Measurements from ENCODE around the gene TRIOBP. TPM values are rescaled to one million over a fixed set of nuclear protein-coding genes. Genes with fewer than 3 reads are reported as not detected.
"Not testable (repeated sequence)": the region's sequence is repeated elsewhere in the genome, so short reads cannot be mapped to it uniquely, and the experiment has no call there.

The TRIOBP gene
- total RNA-seq, 2 donors from 2014 or later, result 17.4 to 26.0 TPM

- not testable (repeated sequence) for DNase-seq (ENCODE audit: low spot score in 2 of 2); H3K27ac Mint-ChIP-seq; H3K9me3 Mint-ChIP-seq; H3K36me3 Mint-ChIP-seq; ATAC-seq
Observed at GRCh38 chr22:37797259-37797658, 100.4 kb downstream of the TRIOBP start.

- DNase-seq (ENCODE audit: low spot score in 2 of 2) (no peak), ATAC-seq (no peak)
- H3K27ac Mint-ChIP-seq, result no peak overlapping the region
- H3K36me3 Mint-ChIP-seq, result no peaks in the 10 kb centered on the region
- H3K9me3 Mint-ChIP-seq, result no peaks in the 10 kb centered on the region
Observed at GRCh38 chr22:37797874-37798500, 101.1 kb downstream of the TRIOBP start.

DNA sequence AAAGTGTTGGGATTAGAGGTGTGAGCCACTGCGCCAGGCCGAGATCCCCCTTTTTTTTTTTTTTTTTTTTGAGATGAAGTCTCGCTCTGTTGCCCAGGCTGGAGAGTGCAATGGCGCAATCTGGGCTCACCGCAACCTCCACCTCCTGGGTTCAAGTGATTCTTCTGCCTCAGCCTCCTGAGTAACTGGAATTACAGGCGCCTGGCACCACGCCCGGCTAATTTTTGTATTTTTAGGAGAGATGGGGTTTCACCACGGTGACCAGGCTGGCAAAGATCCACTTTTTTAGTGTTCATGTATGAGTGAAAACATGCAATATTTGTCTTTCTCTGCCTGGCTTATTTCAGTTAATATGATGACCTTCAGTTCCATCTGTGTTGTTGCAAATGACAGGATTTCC is 103.1 kb downstream of the TRIOBP start:
- not testable (repeated sequence) for ATAC-seq; H3K27ac Mint-ChIP-seq; DNase-seq (ENCODE audit: low spot score in 2 of 2); H3K36me3 Mint-ChIP-seq; H3K9me3 Mint-ChIP-seq

DNA sequence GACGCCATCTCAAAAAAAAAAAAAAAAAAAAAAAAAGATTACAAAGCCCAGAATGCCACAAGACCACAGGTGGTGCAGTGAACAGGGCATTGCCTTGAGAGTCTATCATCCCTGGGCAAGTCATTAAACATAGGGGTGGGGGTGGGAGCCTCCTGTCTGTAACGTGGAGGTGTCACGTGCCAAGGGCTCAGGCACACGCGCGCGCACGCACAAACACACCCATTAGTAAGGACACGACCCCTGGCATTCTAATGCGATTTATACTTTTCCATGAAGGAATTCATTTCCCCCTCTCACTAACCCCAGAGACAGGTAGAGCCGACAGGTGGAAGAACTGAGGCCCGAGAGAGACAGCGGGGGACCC is 105.1 kb downstream of the TRIOBP start:
- Mint-ChIP-seq H3K36me3 (peaks cover 0 to 11% of the 10 kb centered on the region in 2 donors), H3K9me3 (no peaks in the 10 kb centered on the region), H3K27ac (no peak overlapping the region)
- DNase-seq (ENCODE audit: low spot score in 2 of 2), result no peak
- ATAC-seq, result no peak

GRCh38 chr22:37802310-37803194 is 105.7 kb downstream of the TRIOBP start:
- DNase-seq (ENCODE audit: low spot score in 2 of 2) (peak in 1 of 2 donors; percentile 20), ATAC-seq (peak; percentile 24 to 51)
- peaks cover 0 to 11% of the 10 kb centered on the region in 2 donors for H3K36me3 Mint-ChIP-seq
- H3K27ac Mint-ChIP-seq, result no peak overlapping the region
- no peaks in the 10 kb centered on the region for H3K9me3 Mint-ChIP-seq

GRCh38 chr22:37803195-37803638 is 106.4 kb downstream of the TRIOBP start:
- Mint-ChIP-seq H3K9me3 (no peaks in the 10 kb centered on the region), H3K27ac (no peak overlapping the region), H3K36me3 (peaks cover 0 to 11% of the 10 kb centered on the region in 2 donors)
- no peak for ATAC-seq
- DNase-seq (ENCODE audit: low spot score in 2 of 2), result no peak

- peaks cover 0 to 11% of the 10 kb centered on the region in 2 donors for H3K36me3 Mint-ChIP-seq
- DNase-seq (ENCODE audit: low spot score in 2 of 2), result no peak
- H3K9me3 Mint-ChIP-seq, result no peaks in the 10 kb centered on the region
- no peak for ATAC-seq
- H3K27ac Mint-ChIP-seq, result peak overlapping the region in 1 of 2 donors; percentile 57
Observed at GRCh38 chr22:37803639-37804351, 106.9 kb downstream of the TRIOBP start.

GRCh38 chr22:37804352-37804880 is 107.6 kb downstream of the TRIOBP start:
- no peak for ATAC-seq
- H3K27ac Mint-ChIP-seq, result peak overlapping the region in 1 of 2 donors; percentile 57
- no peak for DNase-seq (ENCODE audit: low spot score in 2 of 2)
- peaks cover 0 to 11% of the 10 kb centered on the region in 2 donors for H3K36me3 Mint-ChIP-seq
- H3K9me3 Mint-ChIP-seq, result no peaks in the 10 kb centered on the region

DNA sequence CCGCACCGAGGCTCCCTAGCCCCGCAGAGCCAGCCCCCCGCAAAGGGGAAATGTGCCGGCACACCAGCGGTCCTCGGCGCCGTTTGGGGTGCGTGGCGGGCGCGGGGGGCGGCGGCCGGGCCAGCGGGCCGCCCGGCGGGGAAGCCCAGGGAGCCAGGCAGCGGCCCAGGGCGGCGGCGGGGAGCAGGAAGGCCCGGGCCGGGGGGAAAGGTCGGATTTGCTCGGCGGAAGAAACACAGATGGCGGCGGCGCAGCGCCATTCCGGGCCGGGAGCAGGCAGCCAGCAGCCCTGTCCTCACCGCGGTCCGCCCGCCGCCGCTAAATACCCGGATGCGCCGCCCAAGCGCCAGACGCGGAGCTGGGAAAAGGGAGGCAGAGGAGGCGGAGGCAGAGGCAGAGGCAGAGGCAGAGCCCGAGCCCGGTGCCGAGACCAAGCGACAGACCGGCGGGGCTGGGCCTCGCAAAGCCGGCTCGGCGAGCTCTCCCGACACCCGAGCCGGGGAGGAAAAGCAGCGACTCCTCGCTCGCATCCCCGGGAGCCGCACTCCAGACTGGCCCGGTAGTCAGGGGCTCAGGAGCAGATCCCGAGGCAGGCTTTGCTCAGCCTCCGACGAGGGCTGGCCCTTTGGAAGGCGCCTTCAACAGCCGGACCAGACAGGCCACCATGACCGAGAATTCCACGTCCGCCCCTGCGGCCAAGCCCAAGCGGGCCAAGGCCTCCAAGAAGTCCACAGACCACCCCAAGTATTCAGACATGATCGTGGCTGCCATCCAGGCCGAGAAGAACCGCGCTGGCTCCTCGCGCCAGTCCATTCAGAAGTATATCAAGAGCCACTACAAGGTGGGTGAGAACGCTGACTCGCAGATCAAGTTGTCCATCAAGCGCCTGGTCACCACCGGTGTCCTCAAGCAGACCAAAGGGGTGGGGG is 108.3 kb downstream of the TRIOBP start:
- peak overlapping the region in 1 of 2 donors; percentile 47 for H3K27ac Mint-ChIP-seq
- peak; percentile 39 to 53 for ATAC-seq
- peak; percentile 74 to 83 for DNase-seq (ENCODE audit: low spot score in 2 of 2)
- H3K9me3 Mint-ChIP-seq, result no peaks in the 10 kb centered on the region
- H3K36me3 Mint-ChIP-seq, result peaks cover 0 to 11% of the 10 kb centered on the region in 2 donors

GRCh38 chr22:37805810-37806277 is 109.0 kb downstream of the TRIOBP start:
- Mint-ChIP-seq H3K36me3 (peaks cover 0 to 11% of the 10 kb centered on the region in 2 donors), H3K27ac (peak overlapping the region in 1 of 2 donors; percentile 47), H3K9me3 (no peaks in the 10 kb centered on the region)
- DNase-seq (ENCODE audit: low spot score in 2 of 2), result no peak
- no peak for ATAC-seq

DNA sequence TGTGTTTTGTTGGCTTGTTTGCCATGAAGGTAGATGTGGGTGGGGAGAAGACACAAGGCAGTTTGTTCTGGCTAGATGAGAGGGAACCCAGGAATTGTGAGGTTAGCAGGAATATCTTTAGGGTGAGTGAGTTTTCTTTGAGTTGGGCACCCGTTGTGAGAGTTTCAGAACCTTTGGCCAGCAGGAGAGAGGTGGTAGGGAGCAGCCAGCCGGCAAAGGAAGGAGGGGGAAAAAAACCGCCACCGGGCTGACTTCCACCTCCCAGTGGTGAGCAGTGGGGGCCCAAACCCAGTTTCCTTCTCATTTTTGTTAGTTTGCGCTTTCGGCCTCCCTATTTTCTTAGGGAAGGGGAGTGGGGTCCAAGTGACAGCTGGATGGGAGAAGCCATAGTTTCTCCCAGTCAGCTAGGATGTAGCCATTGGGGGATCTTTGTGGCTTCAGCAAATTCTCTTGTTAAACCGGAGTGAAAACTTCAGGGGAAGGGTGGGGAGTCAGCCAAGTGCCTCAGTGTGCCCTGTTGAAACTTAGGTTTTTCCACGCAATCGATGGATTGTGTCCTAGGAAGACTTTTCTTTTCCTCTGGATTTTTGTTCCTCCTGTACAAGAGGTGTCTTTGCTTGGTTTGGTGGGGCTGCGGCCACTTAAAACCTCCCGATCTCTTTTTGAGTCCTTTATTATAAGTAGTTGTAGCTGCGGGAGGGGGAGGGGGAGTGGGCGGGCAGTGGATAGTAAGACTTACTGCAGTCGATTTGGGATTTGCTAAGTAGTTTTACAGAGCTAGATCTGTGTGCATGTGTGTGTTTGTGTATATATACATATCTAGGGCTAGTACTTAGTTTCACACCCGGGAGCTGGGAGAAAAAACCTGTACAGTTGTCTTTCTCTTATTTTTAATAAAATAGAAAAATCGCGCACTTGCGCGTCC is 109.8 kb downstream of the TRIOBP start:
- no peak for DNase-seq (ENCODE audit: low spot score in 2 of 2)
- H3K9me3 Mint-ChIP-seq, result no peaks in the 10 kb centered on the region
- H3K27ac Mint-ChIP-seq, result no peak overlapping the region
- H3K36me3 Mint-ChIP-seq, result peaks cover 0 to 11% of the 10 kb centered on the region in 2 donors
- no peak for ATAC-seq

DNA sequence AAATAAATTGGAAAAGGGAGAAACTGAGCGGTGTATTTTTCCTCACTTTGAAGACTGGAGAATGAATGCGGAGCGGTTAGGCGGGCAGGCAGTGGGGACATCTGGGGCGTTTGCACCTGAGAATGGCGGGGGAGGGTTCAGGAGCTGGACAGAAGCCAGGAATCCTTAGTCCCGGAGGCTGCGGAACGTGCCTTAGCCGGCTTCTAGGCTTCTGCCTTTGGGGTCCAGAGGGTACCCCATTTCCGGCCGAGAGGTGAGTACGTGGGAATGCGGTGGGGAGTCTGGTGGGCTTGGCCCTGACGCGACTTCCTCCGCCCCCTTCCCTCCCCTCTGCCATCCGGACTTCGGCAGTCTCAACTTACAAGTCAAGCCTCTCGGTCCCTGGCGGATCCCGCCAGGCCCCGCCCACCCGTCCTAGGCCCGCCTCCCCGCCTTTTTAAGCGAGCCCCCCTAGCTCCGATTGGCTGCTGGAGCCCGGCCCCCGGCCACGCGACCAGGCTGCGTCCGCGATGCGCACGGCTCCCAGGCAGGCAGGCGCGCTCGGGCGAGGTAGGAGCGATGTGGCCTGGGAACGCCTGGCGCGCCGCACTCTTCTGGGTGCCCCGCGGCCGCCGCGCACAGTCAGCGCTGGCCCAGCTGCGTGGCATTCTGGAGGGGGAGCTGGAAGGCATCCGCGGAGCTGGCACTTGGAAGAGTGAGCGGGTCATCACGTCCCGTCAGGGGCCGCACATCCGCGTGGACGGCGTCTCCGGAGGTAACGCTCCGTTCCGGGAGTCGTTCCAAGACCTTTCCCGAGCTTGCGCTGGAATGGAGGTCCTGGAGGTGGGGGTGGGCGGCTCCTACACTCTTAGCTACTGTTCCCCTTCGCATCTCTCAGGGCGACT is 110.8 kb downstream of the TRIOBP start, which contains the start of gene GCAT:
Gene GCAT (plus strand): TSS at position 525 of the 884 bp plus-strand sequence. CDS start 34 bp downstream, at position 559.
- peak; percentile 86 to 92 for DNase-seq (ENCODE audit: low spot score in 2 of 2)
- ATAC-seq, result peak; percentile 93 to 96
- Mint-ChIP-seq H3K36me3 (peaks cover 0 to 11% of the 10 kb centered on the region in 2 donors), H3K27ac (no peak within 1 kb of the TSS), H3K9me3 (no peaks in the 10 kb centered on the region)

- DNase-seq (ENCODE audit: low spot score in 2 of 2) (no peak), ATAC-seq (no peak)
- H3K27ac Mint-ChIP-seq, result no peak overlapping the region
- H3K9me3 Mint-ChIP-seq, result no peaks in the 10 kb centered on the region
- H3K36me3 Mint-ChIP-seq, result peaks cover 0 to 11% of the 10 kb centered on the region in 2 donors
Observed at GRCh38 chr22:37808294-37808657, 111.4 kb downstream of the TRIOBP start.
